Measurements from ENCODE around the gene KLF2.

The KLF2 gene

GRCh38 chr19:16365300-16365996 is 40.8 kb downstream of the KLF2 start:
- DNase-seq, result no peak

- no peak for DNase-seq
Measured at GRCh38 chr19:16366056-16366432, 41.4 kb downstream of the KLF2 start.

GRCh38 chr19:16366433-16367260 is 42.0 kb downstream of the KLF2 start:
- peak; percentile 59 to 66 for DNase-seq

GRCh38 chr19:16367261-16367683 is 42.6 kb downstream of the KLF2 start:
- peak; percentile 73 to 76 for DNase-seq

GRCh38 chr19:16368385-16369305 is 44.0 kb downstream of the KLF2 start:
- DNase-seq, result peak; percentile 78 to 89

GRCh38 chr19:16369306-16369663 is 44.7 kb downstream of the KLF2 start:
- DNase-seq, result no peak

- peak; percentile 87 to 88 for DNase-seq
Measured at GRCh38 chr19:16369664-16370576, 45.3 kb downstream of the KLF2 start.

- DNase-seq, result peak in 1 of 2 donors; percentile 47
Measured at GRCh38 chr19:16370641-16371391, 46.2 kb downstream of the KLF2 start.

GRCh38 chr19:16371540-16371986 is 46.9 kb downstream of the KLF2 start:
- DNase-seq, result peak; percentile 93 to 95

- DNase-seq, result no peak
Measured at GRCh38 chr19:16372065-16372915, 47.7 kb downstream of the KLF2 start.

GRCh38 chr19:16373079-16373478 is 48.5 kb downstream of the KLF2 start:
- no peak for DNase-seq

GRCh38 chr19:16373532-16373931 is 48.9 kb downstream of the KLF2 start:
- DNase-seq, result no peak

GRCh38 chr19:16373989-16374388 is 49.4 kb downstream of the KLF2 start:
- no peak for DNase-seq

- DNase-seq, result no peak
Measured at GRCh38 chr19:16374436-16374835, 49.8 kb downstream of the KLF2 start.

- DNase-seq, result no peak
Measured at GRCh38 chr19:16375157-16375935, 50.7 kb downstream of the KLF2 start.

GRCh38 chr19:16375936-16376185 is 51.2 kb downstream of the KLF2 start:
- DNase-seq, result no peak

GRCh38 chr19:16376241-16376640 is 51.6 kb downstream of the KLF2 start:
- no peak for DNase-seq

GRCh38 chr19:16376649-16377048 is 52.0 kb downstream of the KLF2 start:
- peak; percentile 34 to 53 for DNase-seq

- no peak for DNase-seq
Measured at GRCh38 chr19:16377521-16377920, 52.9 kb downstream of the KLF2 start.
